Superior temporal gyrus (tissue), 1 donor: ENCODE data around the gene RAB1B.

Experiments used
- DNase-seq: peaks from one replicate; pipeline ENCODE4 v3.0.0-alpha.2; 2016; ENCODE audit errors: extremely low spot score

The RAB1B gene

DNA sequence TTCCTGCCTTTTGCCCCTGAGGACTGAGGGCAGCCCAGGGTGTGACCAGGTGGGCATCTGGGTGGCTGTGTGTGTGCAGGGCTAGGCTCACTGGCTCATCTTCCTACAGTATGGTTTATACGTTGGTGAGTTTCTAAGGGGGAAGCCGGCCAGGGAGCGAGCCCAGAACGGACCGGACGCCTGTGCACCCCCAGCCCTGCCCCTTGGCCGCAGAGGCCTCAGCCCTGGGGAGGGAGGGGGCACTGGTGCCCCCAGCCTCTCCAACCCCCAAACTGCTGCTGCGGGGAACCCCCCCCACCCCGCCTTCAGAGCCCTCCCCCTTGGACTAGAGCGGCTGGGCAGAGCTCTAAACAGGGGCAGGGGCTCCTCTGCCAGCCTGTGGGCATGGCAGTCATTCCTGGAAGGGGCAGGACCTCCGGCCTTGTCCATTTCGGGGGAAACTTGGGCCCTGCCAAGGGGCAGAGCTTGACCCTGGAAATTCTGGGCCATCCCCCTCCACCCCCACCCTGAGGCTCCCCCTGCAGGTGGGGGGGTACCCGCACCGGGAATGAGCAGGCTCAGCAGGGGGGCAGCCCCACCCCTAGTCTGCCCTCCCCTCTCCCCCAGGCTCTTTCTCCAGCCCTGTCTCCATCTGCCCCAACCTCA lies 15.1 kb downstream of the RAB1B start:
- DNase-seq: no peak

DNA sequence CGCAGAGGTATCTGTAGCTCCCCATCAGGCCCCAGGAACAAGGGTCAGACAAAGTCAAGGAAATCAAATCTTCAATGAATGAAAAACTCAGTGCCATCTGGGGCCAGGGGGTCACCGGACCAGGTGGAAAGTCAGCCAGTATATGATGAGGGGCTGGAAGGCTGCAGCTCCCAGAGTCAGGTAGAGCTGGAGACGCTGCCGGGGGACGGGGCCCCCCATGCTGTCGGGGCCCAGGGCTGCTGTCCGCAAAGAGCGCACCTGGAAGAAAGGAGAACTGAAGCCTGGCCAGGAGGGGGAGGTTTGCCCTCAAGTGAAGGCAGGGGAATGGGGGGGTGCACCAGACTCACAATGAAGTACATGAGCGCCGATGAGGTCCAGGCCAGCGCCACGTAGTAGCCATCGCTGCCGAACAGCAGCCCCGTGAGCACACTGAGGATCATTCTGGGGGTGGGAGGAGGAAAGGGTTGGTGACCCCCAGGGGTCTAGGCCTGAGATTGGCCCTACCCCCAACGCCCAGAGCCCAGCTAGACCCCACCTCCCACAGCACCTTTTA lies 16.2 kb downstream of the RAB1B start:
- no peak for DNase-seq

- no peak for DNase-seq
Observed at GRCh38 chr11:66285250-66285947, 17.0 kb downstream of the RAB1B start.

- no peak for DNase-seq
Observed at GRCh38 chr11:66286699-66287098, 18.3 kb downstream of the RAB1B start.

- no peak for DNase-seq
Observed at GRCh38 chr11:66287211-66287888, 18.9 kb downstream of the RAB1B start.

DNA sequence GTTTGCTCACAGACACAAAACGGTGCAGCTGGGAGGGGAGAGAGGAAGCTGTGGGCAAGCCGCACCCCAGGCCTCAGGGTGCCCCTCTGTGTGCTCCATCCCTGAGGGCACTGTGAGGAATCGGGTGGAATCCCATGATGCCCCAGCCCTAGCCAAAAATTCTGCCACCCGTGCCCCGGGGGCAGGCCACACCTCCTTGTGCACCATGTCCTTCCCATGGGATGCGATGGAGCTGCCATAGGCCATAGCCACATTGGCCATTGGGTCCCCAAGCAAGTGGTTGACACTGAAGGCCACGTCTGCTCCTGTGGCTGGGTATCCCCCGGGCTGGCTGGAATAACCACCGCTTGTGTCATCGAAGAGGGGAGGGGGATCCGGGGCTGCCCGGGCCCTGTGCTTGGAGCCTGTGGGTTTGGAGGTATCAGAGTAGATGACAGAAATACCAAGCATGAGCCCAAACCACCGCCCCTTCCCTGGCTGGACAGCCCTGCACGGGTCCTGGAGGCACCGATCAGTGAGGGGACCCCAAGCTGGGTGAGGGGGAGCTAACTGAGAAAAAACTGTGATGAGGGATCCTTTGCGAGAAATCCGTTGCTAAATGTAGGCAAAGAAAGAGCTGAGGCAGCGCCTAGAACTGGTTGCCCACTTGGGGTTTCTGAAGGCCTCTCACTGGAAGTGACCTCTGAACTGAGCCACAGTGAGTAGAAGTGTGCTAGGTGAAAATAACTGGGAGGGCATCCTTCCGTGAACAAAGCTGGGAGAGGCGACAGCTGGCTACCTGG lies 19.6 kb downstream of the RAB1B start:
- no peak for DNase-seq

DNA sequence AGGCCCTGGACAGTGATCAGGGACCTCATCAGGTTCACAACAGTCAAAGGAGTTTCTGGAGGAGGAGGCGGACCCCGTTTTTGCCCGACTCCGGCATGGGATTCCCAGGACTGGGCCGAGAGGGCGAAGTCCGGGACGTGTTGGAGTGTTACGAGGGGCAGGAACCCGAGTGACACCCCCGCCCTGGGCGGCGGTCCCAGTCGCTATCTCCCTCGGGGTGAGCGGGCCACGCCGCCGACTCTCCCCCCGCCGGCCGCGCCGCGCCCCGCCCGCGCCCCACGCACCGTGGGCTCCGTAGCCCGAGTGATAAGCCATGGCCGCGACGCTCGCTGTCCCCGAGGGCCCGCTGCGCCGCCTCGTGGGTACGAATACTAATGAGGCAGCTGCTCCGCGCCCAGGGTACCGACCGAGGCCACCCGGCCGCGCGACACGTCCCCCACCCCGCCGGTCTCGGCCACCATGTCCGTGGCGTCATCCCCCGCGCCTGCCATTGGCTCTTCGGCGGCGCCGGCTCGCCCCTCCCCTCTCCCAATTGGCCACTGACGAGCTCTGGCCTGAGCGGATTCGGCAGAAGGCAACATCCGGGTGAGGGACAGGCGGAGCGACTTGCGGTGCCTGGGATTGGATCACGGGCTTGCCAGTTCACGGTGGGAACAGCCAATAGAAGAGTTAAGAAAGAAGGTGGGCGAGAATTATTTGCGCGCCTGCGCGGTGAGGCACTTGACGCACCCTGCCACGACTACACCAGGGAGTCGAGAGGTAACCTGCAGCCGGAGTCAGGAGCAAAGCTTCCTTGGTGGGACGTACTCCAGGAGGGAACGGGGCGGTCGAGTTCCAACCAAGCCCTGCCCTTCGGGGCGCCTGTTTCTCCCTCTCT lies 20.5 kb downstream of the RAB1B start, which contains the start of gene YIF1A:
Gene YIF1A, minus strand, starts transcription at position 473 of the 877 bp plus-strand sequence. Its CDS starts 158 bp downstream, at position 315.
- peak; percentile 99 for DNase-seq

- DNase-seq: no peak
Observed at GRCh38 chr11:66289548-66290329, 21.3 kb downstream of the RAB1B start.

DNA sequence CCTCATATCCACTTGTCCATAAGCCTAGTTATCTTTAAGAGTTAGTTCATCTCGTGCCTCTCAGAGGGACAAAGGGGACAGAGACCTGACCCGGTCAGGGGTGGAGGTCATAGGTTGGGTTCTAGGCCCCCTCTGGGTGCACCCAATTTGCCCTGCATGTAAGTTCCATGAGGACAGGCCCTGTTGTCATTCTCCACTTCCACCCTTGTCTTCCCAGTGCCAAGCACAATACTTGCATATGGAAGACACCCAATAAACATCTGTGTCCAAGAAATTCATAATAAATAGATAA lies 21.8 kb downstream of the RAB1B start:
- no peak for DNase-seq

DNA sequence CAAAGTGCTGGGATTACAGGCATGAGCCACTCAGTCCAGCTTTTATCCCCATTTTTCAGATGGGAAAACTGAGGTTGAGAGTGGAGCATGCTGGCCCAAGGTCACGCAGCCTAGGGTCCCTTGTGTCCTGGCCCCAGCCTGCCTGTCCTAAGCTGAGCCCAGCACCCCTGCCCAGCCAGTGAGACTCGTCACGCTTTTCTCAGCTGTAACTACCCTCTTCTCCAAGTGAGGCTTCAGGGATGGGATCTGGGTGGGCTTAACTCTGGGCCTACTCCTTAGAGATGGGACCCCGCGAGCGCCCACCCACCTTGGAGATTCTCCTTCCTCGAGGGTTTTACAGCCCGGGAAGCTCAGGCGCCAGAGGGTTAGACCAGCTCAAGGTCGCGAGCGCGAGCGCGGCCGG lies 22.9 kb downstream of the RAB1B start:
- DNase-seq: no peak

- DNase-seq: no peak
Observed at GRCh38 chr11:66291706-66292542, 23.5 kb downstream of the RAB1B start, which contains the start of gene TMEM151A. TSS of gene TMEM151A (plus strand) at chr11:66291894. CDS start at chr11:66292014, 120 bp downstream.

DNA sequence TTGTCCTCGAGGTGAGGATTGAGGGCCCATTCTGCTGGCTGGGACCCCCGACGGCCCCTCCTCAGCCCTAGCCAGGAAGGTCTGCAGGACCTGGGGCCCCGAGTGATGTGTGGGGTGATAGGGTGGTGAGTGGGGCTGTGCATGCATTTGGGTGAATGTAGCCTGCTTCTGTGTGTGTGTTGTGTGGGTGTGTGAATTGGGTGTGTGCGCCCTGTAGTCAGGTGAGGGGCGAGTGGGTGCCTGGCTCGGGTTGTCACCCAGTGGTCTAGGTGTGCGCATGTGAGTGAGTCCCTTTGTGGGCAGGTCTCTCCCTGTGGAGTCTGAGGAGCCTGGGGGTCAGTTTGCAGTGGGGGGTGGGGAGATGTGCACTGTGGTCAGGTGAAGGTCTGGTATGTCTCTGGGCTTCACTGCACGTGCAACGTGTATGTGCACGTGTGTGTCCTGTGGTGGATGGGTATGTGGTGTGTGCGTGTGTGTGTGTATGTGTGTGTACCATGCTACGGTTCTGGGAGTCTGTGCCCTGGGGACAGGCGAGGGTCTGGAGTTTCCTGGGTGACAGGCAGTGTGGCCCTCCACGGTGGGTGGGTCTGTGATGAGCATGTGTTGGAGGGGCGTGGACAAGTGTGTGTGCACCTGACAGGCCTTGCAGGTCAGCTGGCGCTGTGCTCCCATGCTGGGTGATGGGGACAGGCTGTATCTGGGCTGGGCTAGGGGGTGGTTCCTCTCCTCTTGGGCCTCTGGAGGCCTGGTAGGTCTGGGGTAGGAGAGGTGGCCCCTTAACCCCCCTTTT lies 24.3 kb downstream of the RAB1B start:
- DNase-seq: no peak

DNA sequence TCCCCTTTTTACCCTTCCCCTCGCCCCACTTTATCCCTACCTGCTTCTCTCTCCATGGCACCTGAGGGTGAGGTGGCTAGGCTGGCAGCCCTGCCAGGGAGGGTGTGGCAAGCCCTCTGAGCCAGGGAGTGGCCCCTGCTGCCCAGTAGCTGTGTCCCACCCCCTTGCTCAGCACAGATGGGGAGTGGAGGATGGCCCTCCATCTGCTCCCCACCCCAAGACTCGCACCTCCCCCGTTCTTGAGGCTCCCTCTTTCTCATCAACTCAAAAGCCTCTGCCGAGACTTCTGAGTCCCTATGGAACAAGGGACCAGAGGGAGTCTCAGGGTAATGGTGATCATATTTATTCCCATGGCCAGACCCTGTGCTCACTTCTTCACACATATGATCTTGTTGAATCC lies 24.9 kb downstream of the RAB1B start:
- no peak for DNase-seq

GRCh38 chr11:66293777-66294625 lies 25.6 kb downstream of the RAB1B start:
- DNase-seq: no peak

DNA sequence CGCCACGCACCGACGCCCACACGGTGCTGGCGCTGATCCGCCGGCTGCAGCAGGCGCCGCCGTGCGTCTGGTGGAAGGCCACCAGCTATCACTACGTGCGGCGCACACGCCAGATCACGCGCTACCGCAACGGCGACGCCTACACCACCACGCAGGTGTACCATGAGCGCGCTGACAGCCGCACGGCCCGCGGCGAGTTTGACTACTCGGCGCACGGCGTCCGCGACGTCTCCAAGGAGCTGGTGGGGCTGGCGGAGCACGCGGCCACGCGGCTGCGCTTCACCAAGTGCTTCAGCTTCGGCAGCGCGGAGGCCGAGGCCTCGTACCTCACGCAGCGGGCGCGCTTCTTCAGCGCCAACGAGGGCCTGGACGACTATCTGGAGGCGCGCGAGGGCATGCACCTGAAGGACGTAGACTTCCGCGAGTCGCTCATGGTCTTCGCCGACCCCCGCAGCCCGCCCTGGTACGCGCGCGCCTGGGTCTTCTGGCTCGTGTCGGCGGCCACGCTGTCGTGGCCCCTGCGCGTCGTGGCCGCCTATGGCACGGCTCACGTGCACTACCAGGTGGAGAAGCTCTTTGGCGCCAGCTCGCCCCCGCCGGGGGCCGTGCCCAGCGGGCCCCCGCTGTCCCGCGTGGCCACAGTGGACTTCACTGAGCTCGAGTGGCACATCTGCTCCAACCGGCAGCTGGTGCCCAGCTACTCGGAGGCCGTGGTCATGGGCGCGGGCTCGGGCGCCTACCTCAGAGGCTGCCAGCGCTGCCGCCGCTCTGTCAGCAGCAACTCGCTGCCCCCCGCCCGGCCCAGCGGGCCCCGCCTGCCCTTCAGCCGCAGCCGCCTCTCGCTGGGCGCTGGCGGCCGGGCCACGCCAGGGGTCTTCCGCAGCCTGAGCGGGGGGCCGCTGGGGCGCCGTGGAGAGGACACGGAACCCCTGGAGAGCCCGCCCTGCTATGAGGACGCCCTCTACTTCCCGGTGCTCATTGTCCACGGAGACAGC lies 26.5 kb downstream of the RAB1B start:
- no peak for DNase-seq

- DNase-seq: no peak
Observed at GRCh38 chr11:66297610-66298009, 29.2 kb downstream of the RAB1B start.
